MM.1S (cell line): ENCODE data around the gene ZBTB44.
"Not testable (repeated sequence)": the region's sequence is repeated elsewhere in the genome, so short reads cannot be mapped to it uniquely, and the experiment has no call there.

Experiments used
- DNase-seq: peaks from one replicate; pipeline ENCODE4 v3.0.0-alpha.2; 2015
- H2AFZ ChIP-seq: fragments of 300-600 bp; sonication (generic); 2 replicates; pipeline ENCODE4 v1.6.0; 2016; ENCODE audit warnings: antibody characterized with exemption, low read length
- H3F3A ChIP-seq: fragments of 300-600 bp; sonication (generic); 2 replicates; pipeline ENCODE4 v1.6.1; 2016; ENCODE audit warnings: mild to moderate bottlenecking, antibody characterized with exemption, low read length, moderate library complexity, mixed read lengths; ENCODE audit not compliant: insufficient read depth
- H3K27ac ChIP-seq: fragments of 300-600 bp; sonication (generic); 2 replicates; pipeline ENCODE4 v1.5.1; 2016; ENCODE audit warnings: mild to moderate bottlenecking, low read length
- H3K27me3 ChIP-seq: fragments of 300-600 bp; sonication (generic); replicated peaks from 2 replicates; pipeline ENCODE4 v1.6.0; 2016; ENCODE audit warnings: low read length; ENCODE audit not compliant: insufficient read depth
- H3K36me3 ChIP-seq: fragments of 300-600 bp; sonication (generic); replicated peaks from 2 replicates; pipeline ENCODE4 v1.6.1; 2016; ENCODE audit warnings: mild to moderate bottlenecking, low read length, mixed read lengths; ENCODE audit not compliant: insufficient read depth
- H3K4me1 ChIP-seq: fragments of 300-600 bp; sonication (generic); 2 replicates; pipeline ENCODE4 v1.6.1; 2016; ENCODE audit warnings: low read length, mixed read lengths
- H3K4me2 ChIP-seq: fragments of 300-600 bp; sonication (generic); 2 replicates; pipeline ENCODE4 v1.6.0; 2016; ENCODE audit warnings: low read depth, low read length
- H3K4me3 ChIP-seq: fragments of 300-600 bp; sonication (generic); 2 replicates; pipeline ENCODE4 v1.5.1; 2016; ENCODE audit warnings: low read length, mixed read lengths
- H3K79me2 ChIP-seq: fragments of 300-600 bp; sonication (generic); 2 replicates; pipeline ENCODE4 v1.6.1; 2016; ENCODE audit warnings: mixed run types, low read length, mixed read lengths
- H3K9ac ChIP-seq: fragments of 300-600 bp; sonication (generic); 2 replicates; pipeline ENCODE4 v1.6.1; 2016; ENCODE audit warnings: low read length, mixed read lengths
- H3K9me2 ChIP-seq: fragments of 300-600 bp; sonication (generic); replicated peaks from 2 replicates; pipeline ENCODE4 v1.6.1; 2016; ENCODE audit warnings: mild to moderate bottlenecking, low read length, mixed read lengths; ENCODE audit not compliant: insufficient read depth
- H3K9me3 ChIP-seq: fragments of 300-600 bp; sonication (generic); replicated peaks from 2 replicates; pipeline ENCODE4 v1.6.1; 2016; ENCODE audit warnings: mild to moderate bottlenecking, low read length, mixed read lengths; ENCODE audit not compliant: insufficient read depth
- H4K20me1 ChIP-seq: fragments of 300-600 bp; sonication (generic); 2 replicates; pipeline ENCODE4 v1.6.1; 2016; ENCODE audit warnings: mild to moderate bottlenecking, low read length, moderate library complexity, mixed read lengths; ENCODE audit not compliant: insufficient read depth
- CTCF ChIP-seq: fragments of 300-600 bp; sonication (generic); IDR thresholded peaks from 2 replicates; pipeline ENCODE4 v1.5.1; 2016; ENCODE audit warnings: antibody characterized with exemption, low read length, mixed read lengths
- EZH2 ChIP-seq: fragments of 300-600 bp; sonication (generic); optimal IDR thresholded peaks from 2 replicates; pipeline ENCODE3; 2017; ENCODE audit warnings: low read depth, mild to moderate bottlenecking, antibody characterized with exemption, low read length, mixed read lengths
- EZH2phosphoT487 ChIP-seq: fragments of 300-600 bp; sonication (generic); IDR thresholded peaks from 2 replicates; pipeline ENCODE4 v1.6.1; 2018; ENCODE audit warnings: antibody characterized with exemption, low read length

The ZBTB44 gene

GRCh38 chr11:130260742-130261141 is 54.0 kb downstream of the ZBTB44 start:
- no peak overlapping the region for H3K9ac ChIP-seq
- H3K27ac ChIP-seq, result no peak overlapping the region
- no peaks in the 10 kb centered on the region for H3K27me3 ChIP-seq
- DNase-seq, result no peak
- peaks cover 34% of the 10 kb centered on the region for H3K79me2 ChIP-seq
- no peaks in the 10 kb centered on the region for H4K20me1 ChIP-seq
- no peaks in the 10 kb centered on the region; the same call in 1 of the 2 replicates for H3F3A ChIP-seq
- H3K4me3 ChIP-seq, result no peak overlapping the region
- no peaks in the 10 kb centered on the region for H3K9me3 ChIP-seq
- no peaks in the 10 kb centered on the region for H3K9me2 ChIP-seq
- TF ChIP-seq CTCF (no peak), EZH2 (no peak), EZH2phosphoT487 (no peak)
- H3K4me1 ChIP-seq, result no peaks in the 10 kb centered on the region
- no peak overlapping the region for H3K4me2 ChIP-seq
- H2AFZ ChIP-seq, result no peak overlapping the region
- H3K36me3 ChIP-seq, result no peaks in the 10 kb centered on the region

- H3K9me2 ChIP-seq, result no peaks in the 10 kb centered on the region
- H3K4me3 ChIP-seq, result no peak overlapping the region
- no peaks in the 10 kb centered on the region for H3K4me1 ChIP-seq
- H4K20me1 ChIP-seq, result no peaks in the 10 kb centered on the region
- H3F3A ChIP-seq, result no peaks in the 10 kb centered on the region; the same call in 1 of the 2 replicates
- H3K79me2 ChIP-seq, result peaks cover 40% of the 10 kb centered on the region
- no peaks in the 10 kb centered on the region for H3K27me3 ChIP-seq
- H3K9me3 ChIP-seq, result no peaks in the 10 kb centered on the region
- no peak overlapping the region for H3K27ac ChIP-seq
- H2AFZ ChIP-seq, result no peak overlapping the region
- DNase-seq, result no peak
- H3K36me3 ChIP-seq, result no peaks in the 10 kb centered on the region
- no peak overlapping the region for H3K9ac ChIP-seq
- no peak overlapping the region for H3K4me2 ChIP-seq
- TF ChIP-seq CTCF (no peak), EZH2phosphoT487 (no peak), EZH2 (no peak)
These were observed 54.6 kb downstream of the ZBTB44 start for GRCh38 chr11:130260080-130260627.

GRCh38 chr11:130251763-130252162 is 63.0 kb downstream of the ZBTB44 start:
- not testable (repeated sequence) for H2AFZ ChIP-seq, H3K4me3 ChIP-seq, H3K27me3 ChIP-seq, H3K9me2 ChIP-seq, H3K36me3 ChIP-seq, H3K27ac ChIP-seq, H3F3A ChIP-seq, H3K9ac ChIP-seq, H4K20me1 ChIP-seq, H3K4me1 ChIP-seq, H3K9me3 ChIP-seq, H3K4me2 ChIP-seq, DNase-seq
- peaks cover 46% of the 10 kb centered on the region for H3K79me2 ChIP-seq

- H4K20me1 ChIP-seq, H3K4me3 ChIP-seq, H3K4me2 ChIP-seq, H2AFZ ChIP-seq, H3K27me3 ChIP-seq, H3K4me1 ChIP-seq, H3K36me3 ChIP-seq, H3F3A ChIP-seq, H3K9me3 ChIP-seq, H3K27ac ChIP-seq, DNase-seq, H3K9me2 ChIP-seq, H3K9ac ChIP-seq: not testable (repeated sequence)
- peaks cover 52% of the 10 kb centered on the region for H3K79me2 ChIP-seq
These were observed 64.8 kb downstream of the ZBTB44 start for GRCh38 chr11:130249929-130250328.
